NCI-H2081 treated with DMSO at 0.1 percent for 48 hours (cell line): ENCODE measurements around the gene BMS1.
"Not testable (repeated sequence)": the region's sequence is repeated elsewhere in the genome, so short reads cannot be mapped to it uniquely, and the experiment has no call there.

ENCODE experiments used
- DNase-seq: peaks from one replicate; lab custom pipeline; 2025; lab: John Stamatoyannopoulos, UW

Gene BMS1

DNA sequence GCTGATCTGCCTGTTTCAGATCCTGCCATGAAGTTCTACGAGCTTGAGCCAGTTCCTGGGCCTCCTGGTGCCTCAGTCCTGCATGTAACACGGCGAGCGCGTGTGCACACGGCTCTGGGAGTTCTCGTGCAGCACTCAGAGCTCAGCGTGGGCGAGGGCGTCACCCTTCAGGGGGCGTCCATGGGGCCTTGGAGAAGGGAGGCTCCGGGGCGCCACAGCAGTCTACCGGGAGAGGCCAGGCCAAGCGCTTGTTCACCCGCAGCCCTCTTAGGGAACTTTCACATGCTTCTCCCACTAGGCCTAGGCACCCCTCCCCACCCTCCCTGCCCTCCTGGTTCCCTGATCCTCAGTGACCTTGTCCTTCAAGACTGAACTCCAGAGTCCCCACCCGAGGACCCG, 83.1 kb downstream of the BMS1 start:
- DNase-seq, result no peak

DNA sequence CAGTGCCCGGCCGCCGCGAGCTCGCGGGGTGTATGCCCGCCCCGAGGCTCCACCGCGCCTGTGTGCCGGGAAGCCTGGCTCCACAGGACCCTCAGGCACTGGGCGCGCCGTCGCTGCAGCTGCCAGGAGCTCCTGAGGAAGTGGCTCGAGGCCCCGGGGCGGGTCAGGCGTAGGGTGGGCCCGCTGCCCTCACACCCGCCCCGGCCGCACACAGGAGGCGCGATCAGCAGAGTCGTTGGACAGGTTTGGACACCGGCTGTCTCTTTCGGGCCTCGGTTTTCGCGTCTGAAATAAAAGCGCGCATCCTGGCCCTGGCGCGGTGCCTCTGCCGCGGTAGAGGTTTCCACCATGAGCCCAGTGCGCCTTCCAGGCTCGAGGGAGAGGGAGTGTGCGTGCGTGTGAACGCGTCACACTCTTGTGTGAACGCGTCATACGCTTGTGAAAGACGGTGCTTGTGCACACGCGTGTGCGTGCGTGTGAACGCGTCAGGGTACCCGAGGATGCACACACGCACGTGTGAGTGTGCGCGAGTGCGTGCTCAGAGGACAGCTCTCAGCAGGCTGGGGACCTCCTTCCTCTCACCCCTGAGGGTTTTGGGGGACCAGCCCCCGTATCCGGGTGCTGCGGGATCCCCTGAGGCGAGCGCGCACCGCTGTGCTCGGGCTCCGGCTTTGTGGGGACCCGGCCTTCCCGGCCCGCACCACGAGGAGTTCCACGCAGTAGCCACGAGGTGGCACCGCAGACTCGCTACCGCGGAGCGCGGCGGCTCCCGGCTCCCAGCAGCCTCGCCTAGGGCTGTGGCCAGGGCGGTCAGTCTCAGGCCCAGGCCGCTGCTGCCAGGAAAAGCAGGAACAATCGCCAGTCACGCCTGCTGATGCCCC, 83.8 kb downstream of the BMS1 start:
- no peak for DNase-seq

GRCh38 chr10:42867571-42867970, 85.0 kb downstream of the BMS1 start:
- DNase-seq, result no peak

DNA sequence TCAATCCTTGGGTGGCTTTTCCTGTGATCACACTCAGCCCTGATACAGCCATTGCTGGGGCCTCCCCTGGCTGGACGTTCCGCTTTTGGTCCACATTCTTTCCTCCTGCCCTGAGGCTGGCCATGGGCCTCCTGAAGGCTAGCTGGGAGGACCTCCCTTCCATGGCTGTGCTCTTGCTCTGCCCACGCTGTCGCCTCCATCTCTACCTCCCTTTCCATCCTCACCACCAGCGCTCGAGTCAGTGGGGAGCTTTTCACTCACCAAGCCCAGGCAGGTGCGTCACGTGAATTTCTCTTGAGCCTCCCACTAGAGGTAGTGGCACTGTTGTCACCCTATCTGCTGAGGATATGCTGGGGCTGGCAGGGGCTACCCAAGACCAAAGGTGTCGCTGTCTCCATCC, 85.9 kb downstream of the BMS1 start:
- DNase-seq, result no peak

- DNase-seq, result no peak
Measured at GRCh38 chr10:42869977-42870350, 87.4 kb downstream of the BMS1 start.

GRCh38 chr10:42871138-42871641, 88.6 kb downstream of the BMS1 start:
- DNase-seq, result not testable (repeated sequence)

GRCh38 chr10:42871823-42872222, 89.2 kb downstream of the BMS1 start:
- no peak for DNase-seq

- DNase-seq, result no peak
Measured at GRCh38 chr10:42872865-42873435, 90.4 kb downstream of the BMS1 start.

GRCh38 chr10:42874713-42875387, 92.3 kb downstream of the BMS1 start:
- DNase-seq, result no peak

- no peak for DNase-seq
Measured at GRCh38 chr10:42875388-42875755, 92.8 kb downstream of the BMS1 start.

- no peak for DNase-seq
Measured at GRCh38 chr10:42875798-42876341, 93.3 kb downstream of the BMS1 start.

DNA sequence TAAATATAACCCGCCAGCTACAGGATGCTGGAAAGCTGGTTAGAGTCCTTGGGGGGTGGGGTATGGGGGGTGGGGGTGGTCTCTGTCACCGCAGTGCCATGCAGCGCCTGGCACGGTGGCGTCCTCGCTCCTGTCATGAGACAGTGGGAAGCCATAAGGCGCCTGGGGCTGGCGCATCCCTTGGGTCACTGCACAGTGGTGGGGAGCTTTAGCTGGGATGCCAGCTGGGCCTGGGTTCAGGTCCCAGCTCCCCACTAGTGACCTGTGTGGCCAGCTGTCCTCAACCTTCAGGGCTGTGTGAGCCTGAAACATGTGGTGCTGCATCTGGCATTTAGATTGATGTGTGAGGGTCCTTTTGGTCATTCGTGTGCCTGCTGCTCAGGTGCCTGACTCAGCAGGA, 93.9 kb downstream of the BMS1 start:
- no peak for DNase-seq

- DNase-seq, result no peak
Measured at GRCh38 chr10:42876945-42877344, 94.3 kb downstream of the BMS1 start.

DNA sequence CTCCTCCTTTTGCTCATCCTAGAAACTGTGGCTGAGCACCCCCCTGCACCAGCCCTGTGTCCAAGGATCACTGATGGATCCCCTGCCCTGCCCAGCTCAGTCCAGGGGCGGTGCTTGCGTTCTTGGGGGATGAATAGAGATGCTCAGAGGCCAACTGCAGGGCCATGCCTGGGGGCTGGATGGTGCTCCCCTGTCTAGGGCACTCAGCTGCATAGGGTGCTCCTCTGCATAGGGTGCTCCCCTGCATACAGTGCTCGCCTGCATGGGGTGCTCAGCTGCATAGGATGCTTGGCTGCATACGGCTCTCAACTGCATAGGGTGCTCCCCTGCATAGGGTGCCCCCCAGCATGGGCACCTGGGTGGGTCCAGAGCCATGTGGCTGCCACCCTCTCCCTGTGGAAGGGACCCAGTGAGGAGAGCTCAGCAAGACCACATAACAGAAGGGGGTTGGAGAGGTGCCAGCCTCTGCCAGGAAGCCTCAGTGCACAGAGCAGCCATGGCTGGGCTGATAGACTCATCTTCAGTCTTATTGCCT, 95.0 kb downstream of the BMS1 start:
- DNase-seq, result no peak

GRCh38 chr10:42878134-42878820, 95.7 kb downstream of the BMS1 start:
- DNase-seq, result no peak

DNA sequence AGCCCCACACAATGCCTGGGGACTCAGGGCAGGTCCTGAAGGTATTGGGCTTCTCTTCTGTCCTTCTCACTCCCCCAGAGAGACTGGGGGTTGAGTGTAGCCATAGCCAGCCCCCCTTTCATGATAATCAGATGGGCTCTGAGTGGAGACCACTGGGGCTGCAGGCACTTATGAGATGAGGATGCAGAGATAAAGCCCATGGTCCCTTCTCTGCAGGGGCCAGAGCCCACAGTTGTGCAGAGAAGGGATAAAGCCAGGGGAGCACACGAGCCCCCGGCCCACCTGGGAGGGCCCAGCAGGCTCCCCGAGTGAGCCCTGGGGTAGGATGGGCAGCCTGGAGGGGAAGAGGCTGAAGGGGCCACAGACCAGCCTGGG, 96.2 kb downstream of the BMS1 start:
- DNase-seq, result no peak

- no peak for DNase-seq
Measured at GRCh38 chr10:42879380-42880254, 97.0 kb downstream of the BMS1 start.

DNA sequence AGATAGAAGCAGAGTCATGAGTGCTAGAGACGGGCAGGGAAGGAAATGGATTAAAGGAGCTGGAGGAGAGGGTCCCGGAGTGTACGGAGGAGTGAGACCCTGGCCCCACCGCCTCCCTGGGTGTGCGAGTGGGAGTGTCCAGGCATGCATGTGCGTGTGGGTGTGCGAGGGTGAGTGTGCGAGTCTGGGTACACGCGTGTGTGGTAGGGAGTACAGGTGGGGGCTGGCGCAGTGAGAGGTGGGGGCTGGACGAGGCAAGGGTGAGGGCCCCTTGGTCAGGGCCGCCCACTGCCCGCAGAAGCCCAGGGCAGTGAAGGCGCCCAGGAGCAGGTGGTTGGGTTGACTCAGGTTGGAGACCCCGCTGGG, 97.6 kb downstream of the BMS1 start:
- no peak for DNase-seq

- no peak for DNase-seq
Measured at GRCh38 chr10:42882597-42882996, 100.0 kb downstream of the BMS1 start.
